Right ventricle myocardium inferior (tissue), 1 donor: ENCODE results near the gene MEIS3. TPM values are rescaled to one million over a fixed set of nuclear protein-coding genes. Genes with fewer than 3 reads are reported as not detected.
"Not testable (repeated sequence)": the region's sequence is repeated elsewhere in the genome, so short reads cannot be mapped to it uniquely, and the experiment has no call there.

Source experiments
- ATAC-seq: fragments of 200-7000 bp; cut with Tn5 transposase; one replicate; pipeline ENCODE4 v1.9.1; 2020; ENCODE audit warnings: mild to moderate bottlenecking, moderate library complexity
- DNase-seq: peaks from one replicate; pipeline ENCODE4 v3.0.0; 2021; ENCODE audit errors: missing footprints
- intact Hi-C: fragments of 100-400 bp; cut with DNase I; formaldehyde crosslinking; loops from one replicate; pipeline ENCODE4 v1.11.0; 2022
- total RNA-seq: library from RNA; stranded (reverse); fragmentation: NEBNext Ultra II Directional; extraction: Animal tissue kit (Norgen Biotek cat#: 25700); gene quantifications from one replicate; pipeline ENCODE4 v1.2.1, GENCODE V29; 2021
- donor health status: DM: no; HTN: yes; CAD: no; lungs with severe emphysema.

The MEIS3 gene
- total RNA-seq, 1 donor from 2014 or later = 3.8 TPM

GRCh38 chr19:47375694-47376588, 43.4 kb downstream of the MEIS3 start:
- intact Hi-C loops = no loop called here
- ATAC-seq = no peak
- peak; percentile 26 for DNase-seq

GRCh38 chr19:47374876-47375693, 44.2 kb downstream of the MEIS3 start:
- intact Hi-C loops = no loop called here
- ATAC-seq = no peak
- peak; percentile 25 for DNase-seq

DNA sequence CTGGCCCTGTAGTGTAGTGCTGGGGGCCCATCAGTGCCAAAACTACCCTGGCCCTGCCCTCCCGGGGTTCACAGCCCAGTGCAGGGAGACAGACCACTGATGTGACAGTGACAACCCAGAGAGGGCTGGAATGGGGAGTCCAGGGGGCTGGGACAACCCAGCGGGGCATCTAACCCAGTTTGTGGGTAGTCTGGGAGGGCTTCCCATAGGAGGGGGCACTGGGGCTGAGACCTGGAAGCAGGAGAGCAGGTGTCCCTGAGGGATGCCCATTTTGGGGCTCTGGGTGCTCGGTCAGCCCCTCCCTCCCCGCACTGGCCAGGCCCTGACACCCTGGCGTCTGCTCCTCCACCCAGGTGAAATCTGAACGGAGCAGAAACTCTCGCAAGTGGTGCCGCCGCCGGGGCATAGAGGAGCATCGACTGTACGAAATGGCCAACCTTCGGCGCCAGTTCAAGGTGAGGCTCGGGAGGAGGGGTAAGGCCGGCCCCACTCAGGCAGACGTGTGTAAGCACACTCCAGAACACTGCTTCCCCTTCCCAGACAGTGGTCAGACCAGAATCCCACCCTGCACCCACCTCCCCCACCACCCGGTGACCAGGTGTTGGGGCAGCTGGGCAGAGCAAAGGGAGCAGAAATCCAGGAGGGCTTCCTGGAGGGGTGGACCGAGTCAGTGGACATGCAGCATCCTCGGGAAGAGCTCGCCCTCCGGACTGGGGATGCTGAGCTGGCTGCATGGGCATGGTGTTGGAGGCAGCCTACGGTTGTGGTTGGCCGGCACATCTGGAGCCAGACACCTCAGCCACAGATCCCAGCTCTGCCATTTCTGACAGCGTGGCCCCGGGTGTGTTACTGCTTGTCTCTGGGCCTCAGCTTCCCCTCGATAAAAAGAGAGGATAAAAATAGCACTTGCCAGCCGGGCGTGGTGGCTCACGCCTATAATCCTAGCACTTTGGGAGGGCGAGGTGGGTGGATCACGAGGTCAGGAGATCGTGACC, 45.8 kb downstream of the MEIS3 start:
- intact Hi-C loops = no loop called here
- DNase-seq (no peak), ATAC-seq (no peak)

DNA sequence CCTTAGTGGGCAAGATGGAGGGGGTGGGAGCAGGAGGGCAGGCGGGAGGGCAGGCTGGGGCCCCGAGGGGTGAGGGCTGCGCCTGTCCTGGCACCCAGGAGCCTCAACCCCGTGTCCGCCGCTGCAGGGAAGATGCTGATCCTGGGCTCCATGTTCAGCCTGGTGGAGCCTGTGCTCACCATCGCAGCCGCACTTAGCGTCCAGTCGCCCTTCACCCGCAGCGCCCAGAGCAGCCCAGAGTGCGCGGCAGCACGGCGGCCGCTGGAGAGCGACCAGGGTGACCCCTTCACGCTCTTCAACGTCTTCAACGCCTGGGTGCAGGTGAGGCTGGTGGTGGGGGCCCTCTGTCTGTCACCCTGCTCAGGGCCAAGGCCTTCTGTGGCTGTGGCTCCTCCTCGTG, 46.7 kb downstream of the MEIS3 start:
- peak; percentile 17 for DNase-seq
- ATAC-seq = no peak
- intact Hi-C loops = no loop called here

DNA sequence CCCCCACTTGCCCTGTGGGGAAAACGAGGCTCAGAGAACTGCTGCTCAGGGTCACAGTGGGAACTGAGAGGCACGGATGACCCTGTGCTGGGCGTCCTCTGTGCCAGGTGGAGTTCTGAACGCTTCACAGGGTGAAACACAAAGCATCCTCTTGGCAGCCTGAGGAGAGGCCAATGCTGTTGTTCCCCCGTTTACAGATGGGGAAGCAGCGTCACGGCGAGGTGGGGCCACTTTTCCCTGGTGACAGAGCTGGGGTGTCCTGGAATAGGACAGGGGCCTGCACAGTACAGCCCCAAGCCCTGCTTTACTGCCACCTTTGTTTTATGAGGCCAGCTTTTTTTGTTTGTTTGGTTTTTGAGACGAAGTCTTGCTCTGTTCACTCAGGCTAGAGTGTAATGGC, 48.1 kb downstream of the MEIS3 start:
- ATAC-seq (no peak), DNase-seq (peak; percentile 53)
- intact Hi-C loops = no loop called here

DNA sequence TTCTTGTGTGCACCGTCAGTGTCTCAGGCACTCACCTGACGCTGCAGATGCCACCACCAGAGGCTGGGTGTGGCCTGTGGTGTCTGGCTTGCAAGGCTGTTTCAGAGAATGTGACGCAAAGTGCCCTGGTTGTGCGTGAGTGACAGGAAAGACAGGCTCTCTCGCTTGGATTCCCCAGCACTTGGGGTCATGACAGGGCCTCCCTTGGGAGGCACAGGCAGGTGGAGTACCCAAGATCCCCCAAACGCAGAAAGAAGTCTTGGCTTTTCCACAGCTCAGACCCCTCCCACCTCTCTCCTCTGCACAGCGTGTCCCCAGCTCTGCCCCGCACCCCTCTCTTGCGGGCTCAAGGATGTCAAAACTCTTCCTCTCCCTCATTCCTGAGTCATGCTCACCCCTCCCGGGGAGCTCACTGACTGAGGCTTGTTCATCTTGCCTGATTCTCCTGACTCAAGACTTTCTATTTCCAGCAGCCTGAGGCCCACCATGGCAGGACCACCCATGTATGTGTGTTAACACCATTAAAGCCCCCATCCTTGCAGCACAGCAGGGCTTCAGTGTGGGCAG, 49.2 kb downstream of the MEIS3 start:
- intact Hi-C loops = no loop called here
- peak; percentile 83 for DNase-seq

DNA sequence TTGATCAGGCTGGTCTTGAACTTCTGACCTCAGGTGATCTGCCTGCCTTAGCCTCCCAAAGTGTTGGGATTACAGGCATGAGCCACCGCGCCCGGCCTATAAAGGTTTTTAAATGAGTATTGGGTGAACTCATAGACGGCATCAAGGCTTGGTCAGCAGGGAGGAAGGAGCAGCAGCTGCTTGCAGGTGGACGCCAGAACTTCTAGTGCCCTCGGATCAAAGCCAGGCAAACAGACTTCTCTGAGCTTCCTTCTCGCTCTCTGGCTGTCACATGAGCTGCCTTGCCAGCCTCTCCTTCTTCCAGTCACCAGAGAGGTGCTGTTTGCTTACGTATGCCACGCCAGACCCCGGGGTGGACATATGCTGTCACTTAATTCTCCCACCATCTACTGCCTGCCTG, 53.9 kb downstream of the MEIS3 start:
- ATAC-seq, intact Hi-C loops, DNase-seq: not testable (repeated sequence)

More for the DNA sequence above, 49.2 kb downstream of the MEIS3 start:
- peak; percentile 35 for ATAC-seq

DNA sequence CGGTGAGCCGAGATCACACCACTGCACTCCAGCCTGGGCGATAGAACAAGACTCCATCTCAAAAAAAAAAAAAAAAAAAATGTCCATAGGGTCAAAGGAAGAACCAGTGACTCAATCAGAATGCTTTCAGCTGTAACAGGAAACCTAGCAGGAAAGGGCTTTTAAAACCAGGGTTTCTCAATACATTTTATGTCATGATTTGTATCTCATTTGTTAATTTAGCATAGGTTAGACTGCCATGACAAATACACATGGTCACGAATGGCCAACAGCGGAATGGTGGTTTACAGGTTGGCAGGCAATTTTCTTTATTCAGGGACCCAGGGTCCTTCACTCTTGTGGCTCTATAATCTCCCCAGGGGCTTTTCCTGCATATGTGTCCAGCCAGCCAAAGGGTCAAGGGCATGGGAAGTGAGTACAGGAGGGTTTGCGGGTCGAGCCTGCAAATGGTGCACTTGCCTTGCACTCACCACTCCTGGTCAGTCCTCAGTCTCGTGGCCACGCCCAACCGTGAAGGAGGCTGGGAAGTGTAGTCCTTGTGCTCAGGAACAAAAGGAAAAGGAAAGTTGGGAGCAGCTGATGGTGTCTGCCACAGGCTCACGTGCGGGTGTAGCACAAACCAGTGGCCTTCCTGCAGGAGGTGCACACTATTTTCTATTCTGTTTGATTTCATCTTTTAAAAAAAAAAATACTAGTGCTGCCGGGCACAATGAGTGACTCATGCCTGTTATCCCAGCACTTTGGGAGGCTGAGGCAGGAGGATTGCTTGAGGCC, 55.4 kb downstream of the MEIS3 start:
- peak; percentile 28 for ATAC-seq
- DNase-seq = peak; percentile 39
- intact Hi-C loops = no loop called here

DNA sequence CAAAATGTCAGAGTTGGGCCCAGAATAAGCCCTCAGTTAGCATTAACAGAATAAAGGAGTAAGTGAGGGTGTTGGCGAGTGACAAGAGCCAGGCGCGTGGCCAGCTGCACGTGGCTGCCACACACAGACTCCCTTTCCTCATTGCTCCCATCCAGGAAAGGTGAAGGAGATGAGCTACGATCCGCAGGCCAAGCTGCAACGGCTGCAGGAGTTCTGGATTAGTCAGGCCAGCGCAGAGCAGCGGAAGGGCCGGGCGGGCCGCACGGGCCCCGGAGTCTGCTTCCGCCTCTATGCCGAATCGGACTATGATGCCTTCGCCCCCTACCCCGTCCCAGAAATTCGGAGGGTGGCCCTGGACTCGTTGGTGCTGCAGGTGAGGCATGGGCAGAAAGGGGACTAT, 57.0 kb downstream of the MEIS3 start:
- ATAC-seq (no peak), DNase-seq (peak; percentile 47)
- intact Hi-C loops = no loop called here

- no peak for DNase-seq
- no peak for ATAC-seq
- intact Hi-C loops = no loop called here
Measured at GRCh38 chr19:47358936-47359335, 60.4 kb downstream of the MEIS3 start.

DNA sequence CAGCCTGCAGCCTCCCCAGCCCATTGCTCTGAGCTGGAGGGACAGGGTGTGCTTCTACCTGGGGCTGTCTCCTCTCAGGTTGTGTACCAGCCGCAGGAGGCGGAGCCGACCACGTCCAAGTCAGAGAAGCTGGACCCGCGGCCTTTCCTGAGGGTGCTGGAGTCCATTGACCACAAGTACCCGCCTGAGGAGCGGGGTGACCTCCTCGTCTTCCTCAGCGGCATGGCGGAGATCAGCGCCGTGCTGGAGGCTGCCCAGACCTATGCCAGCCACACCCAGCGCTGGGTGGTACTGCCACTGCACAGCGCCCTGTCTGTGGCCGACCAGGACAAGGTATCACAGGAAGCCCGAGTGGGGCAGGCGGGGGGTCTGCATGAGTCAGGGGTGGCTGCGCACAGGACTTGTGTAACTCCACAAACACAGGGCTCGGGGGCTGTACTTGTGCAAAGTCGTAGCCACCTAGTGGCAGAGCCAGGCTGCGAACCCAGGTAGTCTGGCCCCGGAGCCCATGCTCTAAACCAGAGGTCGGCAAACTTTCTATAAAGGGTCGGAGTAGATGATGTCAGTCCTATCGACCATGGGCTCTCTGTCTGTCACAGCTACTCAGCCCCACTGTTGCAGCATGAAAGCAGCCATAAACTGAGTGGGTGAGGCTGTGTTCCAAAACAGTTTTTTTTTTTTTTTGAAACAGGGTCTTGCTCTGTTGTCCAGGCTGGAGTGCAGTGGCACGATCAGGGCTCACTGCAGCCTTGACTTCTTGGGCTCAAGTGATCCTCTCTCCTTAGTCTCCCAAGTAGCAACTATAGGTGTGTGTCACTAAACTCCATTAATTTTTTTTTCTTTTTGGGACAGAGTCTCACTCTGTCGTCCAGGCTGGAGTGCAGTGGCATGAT, 61.3 kb downstream of the MEIS3 start:
- ATAC-seq (peak; percentile 39), DNase-seq (peak; percentile 53)
- intact Hi-C loops = no loop called here

DNA sequence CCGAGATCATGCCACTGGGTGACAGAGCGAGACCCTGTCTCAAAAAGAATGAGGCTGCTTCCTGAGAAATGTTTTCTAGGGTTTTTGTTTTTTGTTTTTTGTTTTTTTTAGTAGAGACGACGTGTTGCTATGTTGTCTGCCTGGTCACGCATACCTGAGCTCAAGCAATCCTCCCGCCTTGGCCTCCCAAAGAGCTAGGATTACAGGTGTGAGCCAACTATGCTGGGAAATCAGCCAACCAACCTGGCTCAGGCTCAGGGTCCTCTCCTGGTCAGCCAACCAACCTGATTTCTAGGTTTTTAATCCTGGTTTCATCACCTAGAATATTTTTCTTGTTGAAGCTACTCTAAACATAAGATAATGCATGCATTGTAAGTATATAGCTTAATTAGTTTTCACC, 62.4 kb downstream of the MEIS3 start:
- no peak for DNase-seq
- ATAC-seq = no peak
- intact Hi-C loops = no loop called here

- intact Hi-C loops = no loop called here
- peak; percentile 63 for DNase-seq
- no peak for ATAC-seq
Measured at GRCh38 chr19:47353307-47353712, 66.0 kb downstream of the MEIS3 start.
